ENCODE data around the gene WTAP.
A peak's percentile ranks its signal among the peaks of the same experiment; 100 is the strongest.
"Not testable (repeated sequence)": the region's sequence is repeated elsewhere in the genome, so short reads cannot be mapped to it uniquely, and the experiment has no call there.

The WTAP gene

GRCh38 chr6:159726918-159727716 is at the start of gene WTAP:
WTAP (plus strand) TSS chr6:159727506; CDS start chr6:159736266, 8,760 bp downstream.
- peak; percentile 97 for DNase-seq

GRCh38 chr6:159677506-159678165 is 49.7 kb upstream of the WTAP start:
- DNase-seq, result no peak

- no peak for DNase-seq
Observed at GRCh38 chr6:159678574-159678973, 48.7 kb upstream of the WTAP start.

GRCh38 chr6:159679091-159680077 is 47.9 kb upstream of the WTAP start:
- peak; percentile 59 for DNase-seq

GRCh38 chr6:159680104-159680503 is 47.2 kb upstream of the WTAP start:
- no peak for DNase-seq

DNA sequence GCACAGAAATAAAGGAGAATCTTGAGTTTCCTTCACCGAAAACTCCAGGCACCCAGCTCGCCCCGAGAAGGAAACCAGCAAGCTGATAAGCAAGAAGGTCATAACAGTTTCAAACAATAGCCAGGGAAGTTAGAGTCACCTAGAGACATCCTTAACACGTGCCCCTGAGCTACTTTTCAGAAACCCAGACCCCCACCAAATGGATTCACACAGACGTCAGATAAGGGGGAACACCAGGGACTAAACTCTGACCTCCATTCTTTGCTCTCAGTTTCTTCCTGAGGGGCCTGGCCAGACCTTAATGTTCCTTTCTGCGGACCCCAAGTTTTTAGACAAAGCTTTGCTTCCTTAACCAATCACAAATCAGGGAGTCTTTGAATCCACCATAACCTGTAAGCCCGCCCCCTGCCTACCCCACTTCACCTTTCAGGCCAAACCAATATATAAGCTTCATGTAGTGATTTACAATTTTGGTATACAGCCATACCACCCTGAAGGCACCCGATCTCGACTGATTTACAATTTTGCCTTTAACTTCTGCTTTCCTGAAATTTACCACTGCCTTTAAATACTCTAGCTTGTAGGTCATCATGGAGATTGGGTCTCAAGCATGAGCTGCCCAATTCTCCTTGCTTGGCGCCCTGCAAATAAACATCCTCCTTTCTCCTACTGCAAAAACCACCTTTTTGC is 46.0 kb upstream of the WTAP start:
- no peak for DNase-seq

GRCh38 chr6:159682295-159682694 is 45.0 kb upstream of the WTAP start:
- no peak for DNase-seq

GRCh38 chr6:159682810-159683209 is 44.5 kb upstream of the WTAP start:
- DNase-seq, result no peak

DNA sequence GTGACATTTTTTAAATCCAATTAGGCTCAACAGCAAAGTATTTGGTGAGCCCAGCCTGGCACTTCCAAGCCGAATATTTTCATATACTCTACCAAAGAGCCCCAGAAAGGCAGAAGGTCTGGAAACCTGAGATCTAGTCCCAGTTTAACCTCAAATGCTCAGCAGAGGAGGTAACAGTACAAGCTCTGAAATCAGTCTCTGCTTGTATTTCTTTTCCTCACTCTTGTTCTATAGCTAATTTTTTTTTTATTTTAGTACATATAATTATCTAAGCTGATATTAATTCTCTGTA is 43.3 kb upstream of the WTAP start:
- no peak for DNase-seq

GRCh38 chr6:159686040-159686439 is 41.3 kb upstream of the WTAP start:
- no peak for DNase-seq

DNA sequence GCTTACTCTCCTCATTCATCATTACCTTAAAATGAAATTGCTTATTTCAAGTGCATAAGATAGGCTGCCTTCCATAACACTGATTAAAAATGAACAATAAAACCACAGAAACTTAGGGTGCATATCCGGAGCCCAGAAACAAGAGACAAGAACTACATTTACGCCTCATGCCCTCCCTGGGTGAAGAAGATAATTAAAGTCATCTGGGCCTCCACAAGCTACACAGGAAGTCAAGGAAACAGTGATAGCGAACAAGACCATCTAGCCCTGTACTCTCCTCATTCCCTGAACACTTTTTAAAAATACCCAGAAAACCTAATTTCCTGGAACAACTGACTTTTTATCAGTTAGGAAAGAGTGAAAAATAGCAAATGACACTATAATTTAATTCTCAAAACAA is 40.6 kb upstream of the WTAP start:
- DNase-seq, result no peak

DNA sequence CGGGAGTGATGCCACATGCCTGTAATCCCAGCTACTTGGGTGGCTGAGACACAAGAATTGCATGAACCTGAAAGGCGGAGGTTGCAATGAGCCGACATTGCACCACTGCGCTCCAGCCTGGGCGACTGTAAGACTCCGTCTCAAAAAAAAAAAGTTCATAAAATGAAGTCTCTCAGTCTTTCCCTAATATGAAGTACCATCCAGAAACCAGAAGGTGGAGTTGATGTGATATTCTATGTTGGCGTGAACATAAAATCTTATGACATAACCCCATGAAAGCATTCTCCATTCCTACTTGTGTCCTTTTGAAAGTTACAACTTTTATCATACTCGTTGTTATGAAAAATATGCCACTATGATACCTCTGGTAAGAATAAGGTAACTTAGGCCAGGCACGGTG is 40.0 kb upstream of the WTAP start:
- DNase-seq, result no peak

GRCh38 chr6:159688266-159688905 is 38.9 kb upstream of the WTAP start:
- DNase-seq, result no peak

DNA sequence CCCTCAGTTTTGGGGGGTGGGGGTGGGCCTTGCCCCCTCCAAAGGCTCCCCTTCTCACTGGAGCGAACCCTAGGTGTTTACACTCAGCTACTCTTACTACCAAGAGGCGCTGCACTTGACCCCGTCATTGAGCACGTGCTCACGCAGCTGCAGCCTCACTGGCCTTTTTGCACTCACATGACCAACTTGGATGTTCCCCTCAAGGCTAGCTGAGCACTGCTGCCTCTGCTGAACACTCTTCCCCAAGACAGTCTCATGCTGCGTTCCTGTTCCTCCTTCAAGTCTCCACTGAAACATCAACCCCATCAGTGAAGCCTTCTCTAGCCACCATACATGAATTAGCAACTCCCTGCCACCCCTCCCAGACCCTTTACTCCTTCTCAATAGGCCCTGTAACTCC is 38.3 kb upstream of the WTAP start:
- DNase-seq, result no peak

DNA sequence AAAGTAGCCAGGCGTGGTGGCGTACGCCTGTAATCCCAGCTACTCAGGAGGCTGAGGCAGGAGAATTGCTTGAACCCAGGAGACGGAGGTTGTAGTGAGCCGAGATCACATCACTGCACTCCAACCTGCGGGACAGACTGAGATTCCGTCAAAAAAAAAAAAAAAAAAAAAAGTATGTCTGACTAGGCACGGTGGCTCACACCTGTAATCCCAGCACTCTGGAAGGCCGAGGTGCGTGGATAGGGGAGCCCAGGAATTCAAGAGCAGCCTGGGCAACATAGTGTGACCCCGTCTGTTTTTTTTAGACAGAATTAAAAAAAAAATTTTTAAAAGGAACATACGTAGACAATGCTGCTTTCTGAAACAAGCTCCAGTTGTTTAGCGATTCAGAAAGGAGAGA is 37.2 kb upstream of the WTAP start:
- DNase-seq, result not testable (repeated sequence)

GRCh38 chr6:159691133-159691962 is 36.0 kb upstream of the WTAP start:
- no peak for DNase-seq

DNA sequence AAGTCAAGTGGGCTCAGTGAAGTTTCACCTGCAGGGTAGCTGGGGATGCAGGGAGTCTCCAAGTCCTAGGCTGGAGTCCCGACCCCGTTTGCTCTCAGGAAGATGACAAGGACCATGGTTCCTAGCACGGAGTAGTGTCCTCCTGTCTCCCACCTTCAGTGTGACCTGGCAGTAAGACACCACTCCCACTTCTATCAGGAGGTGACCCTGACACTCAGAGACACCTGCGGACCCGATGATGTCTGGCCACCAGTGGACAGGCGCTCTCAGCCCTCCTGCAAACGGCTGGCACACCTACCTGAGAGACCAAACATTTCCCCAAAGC is 35.4 kb upstream of the WTAP start:
- no peak for DNase-seq

DNA sequence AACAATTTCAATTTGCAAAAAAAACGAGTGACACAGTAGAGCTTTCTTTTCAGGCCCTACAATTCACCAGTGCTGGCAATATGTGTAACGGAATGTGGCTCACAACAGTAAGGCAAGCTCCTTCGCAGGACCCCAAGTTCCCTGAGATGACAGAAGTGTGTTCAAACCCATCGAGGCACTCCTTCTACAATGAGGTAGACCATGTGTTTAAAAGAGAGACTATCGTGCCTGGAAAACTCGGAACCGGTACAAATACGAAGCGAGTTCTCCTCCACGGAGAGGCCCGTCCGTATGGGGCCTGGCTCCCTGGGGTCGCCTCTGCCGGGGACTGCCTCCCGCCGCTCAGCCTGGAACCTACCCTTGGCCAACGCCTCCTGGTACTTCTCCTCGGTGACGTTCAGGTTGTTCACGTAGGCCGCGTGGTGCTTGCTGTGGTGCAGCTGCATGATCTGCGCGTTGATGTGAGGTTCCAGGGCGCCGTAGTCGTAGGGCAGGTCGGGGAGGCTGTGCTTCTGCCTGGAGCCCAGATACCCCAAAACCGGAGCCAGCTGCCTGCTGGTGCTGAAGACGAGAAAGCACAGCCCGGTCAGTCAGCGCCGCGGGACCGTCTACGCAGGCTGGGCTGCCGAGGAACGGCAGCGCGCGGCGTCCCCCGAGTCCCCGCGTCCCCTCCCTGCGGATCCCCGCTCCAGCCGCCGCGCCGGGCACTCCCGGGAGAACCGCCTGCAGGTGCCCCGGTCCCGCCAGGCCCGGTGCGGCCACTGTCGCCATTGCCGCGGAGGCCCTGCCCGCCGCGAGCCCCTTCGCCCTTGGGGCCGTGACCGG is 34.8 kb upstream of the WTAP start:
- peak; percentile 73 for DNase-seq

GRCh38 chr6:159693128-159693893 is 34.0 kb upstream of the WTAP start, which contains the start of gene SOD2:
SOD2 (minus strand) TSS chr6:159693241; CDS start chr6:159693167, 74 bp downstream.
- peak; percentile 87 for DNase-seq

All from stimulated activated CD4-positive, alpha-beta T cell treated with anti-CD3 and anti-CD28 coated beads, Interleukin-15, amount 100 ng/mL, for 24 hours (primary cell).